CD4-positive, CD25-positive, alpha-beta regulatory T cell (primary cell): ENCODE data around the gene DNAL4. TPM values are rescaled to one million over a fixed set of nuclear protein-coding genes. Genes with fewer than 3 reads are reported as not detected.
"Not testable (repeated sequence)": the region's sequence is repeated elsewhere in the genome, so short reads cannot be mapped to it uniquely, and the experiment has no call there.

Source experiments
- ATAC-seq, 2 donors: fragments of 150-1000 bp; cut with Tn5 transposase; one replicate each; pipeline ENCODE4 v1.10.0; 2021; ENCODE audit warnings: low read depth in 2 of 2, moderate number of reproducible peaks in 2 of 2, moderate library complexity in 1 of 2
- DNase-seq, 3 donors: peaks; one replicate each; pipeline versions ENCODE4 v3.0.0 to v3.0.0-alpha.2; 2012 to 2022; ENCODE audit warnings: mixed read lengths in 1 of 3
- H3K27ac ChIP-seq: one replicate; pipeline ENCODE4 v1.7.0; 2013; ENCODE audit warnings: mild to moderate bottlenecking, low read length; ENCODE audit not compliant: insufficient read depth, poor library complexity, severe bottlenecking
- H3K27me3 ChIP-seq: one replicate; pipeline ENCODE4 v1.7.0; 2013; ENCODE audit warnings: low read length; ENCODE audit not compliant: control insufficient read depth, insufficient read depth
- H3K36me3 ChIP-seq: one replicate; pipeline ENCODE4 v1.7.0; 2013; ENCODE audit warnings: mild to moderate bottlenecking, low read length, moderate library complexity; ENCODE audit not compliant: control insufficient read depth, insufficient read depth
- H3K4me1 ChIP-seq: 2 replicates; pipeline ENCODE4 v1.7.0; 2013; ENCODE audit warnings: mild to moderate bottlenecking, low read length; ENCODE audit not compliant: insufficient read depth, control insufficient read depth, poor library complexity, severe bottlenecking
- H3K4me3 ChIP-seq: one replicate; pipeline ENCODE4 v1.7.0; 2013; ENCODE audit warnings: low read depth, mild to moderate bottlenecking, low read length, moderate library complexity
- H3K9me3 ChIP-seq, 2 experiments: 1 replicate in 1 of 2; 2 replicates in 1 of 2; pipeline ENCODE4 v1.7.0; 2013; ENCODE audit warnings: low read length in 2 of 2, mild to moderate bottlenecking in 1 of 2, moderate library complexity in 1 of 2; ENCODE audit not compliant: control insufficient read depth in 2 of 2
- H3K27ac Mint-ChIP-seq, 3 donors: one replicate each; pipeline ENCODE4 v1.8.0; 2020 to 2022; ENCODE audit warnings: mild to moderate bottlenecking in 3 of 3, mixed read lengths in 3 of 3, moderate library complexity in 2 of 3
- H3K27me3 Mint-ChIP-seq: one replicate; pipeline ENCODE4 v1.8.0; 2022; ENCODE audit warnings: mild to moderate bottlenecking, mixed read lengths
- H3K36me3 Mint-ChIP-seq: one replicate; pipeline ENCODE4 v1.8.0; 2020; ENCODE audit warnings: mixed read lengths
- H3K4me1 Mint-ChIP-seq, 4 donors: one replicate each; pipeline ENCODE4 v1.8.0; 2020 to 2022; ENCODE audit warnings: mixed read lengths in 4 of 4, mild to moderate bottlenecking in 1 of 4
- H3K4me3 Mint-ChIP-seq, 4 donors: one replicate each; pipeline ENCODE4 v1.8.0; 2020 to 2022; ENCODE audit warnings: mild to moderate bottlenecking in 4 of 4, mixed read lengths in 4 of 4, moderate library complexity in 3 of 4
- H3K9me3 Mint-ChIP-seq, 7 donors: one replicate each; pipeline ENCODE4 v1.8.0; 2020 to 2022; ENCODE audit warnings: mixed read lengths in 7 of 7, mild to moderate bottlenecking in 3 of 7, moderate library complexity in 2 of 7
- polyA plus RNA-seq, 4 donors: library from polyadenylated mRNA; unstranded; fragments of 300-500 nt; fragmentation: Illumina TruSeq; gene quantifications; one replicate each; pipeline ENCODE4 v1.2.3, GENCODE V29; 2021
- total RNA-seq: library from RNA; stranded (reverse); gene quantifications from one replicate; pipeline ENCODE4 v1.2.3, GENCODE V29; 2022

The DNAL4 gene
- total and polyA plus RNA-seq, 5 donors from 2014 or later = 6.3 to 10.9 (median 9.9) TPM

- ATAC-seq (no peak), DNase-seq (no peak)
- H3K27me3 ChIP-seq = no peaks in the 10 kb centered on the region
- Mint-ChIP-seq H3K4me1 (no peaks in the 10 kb centered on the region), H3K36me3 (peaks cover 9% of the 10 kb centered on the region), H3K27me3 (peaks cover 8% of the 10 kb centered on the region), H3K4me3 (no peak overlapping the region), H3K27ac (no peak overlapping the region), H3K9me3 (peaks cover 0 to 13% (median 9%) of the 10 kb centered on the region in 7 donors)
- H3K36me3 ChIP-seq = no peaks in the 10 kb centered on the region
- peaks cover 3 to 9% of the 10 kb centered on the region in 2 experiments for H3K9me3 ChIP-seq
- no peak overlapping the region for H3K27ac ChIP-seq
- no peak overlapping the region for H3K4me3 ChIP-seq
- no peaks in the 10 kb centered on the region for H3K4me1 ChIP-seq
These were observed 17.3 kb upstream of the DNAL4 start for GRCh38 chr22:38811241-38811640.

- H3K4me1 ChIP-seq, H3K4me3 ChIP-seq, H3K27ac ChIP-seq, ATAC-seq, H3K9me3 Mint-ChIP-seq, DNase-seq, H3K27ac Mint-ChIP-seq, H3K27me3 ChIP-seq, H3K9me3 ChIP-seq, H3K4me3 Mint-ChIP-seq, H3K36me3 ChIP-seq, H3K36me3 Mint-ChIP-seq, H3K4me1 Mint-ChIP-seq: not testable (repeated sequence)
- H3K27me3 Mint-ChIP-seq = peaks cover 31% of the 10 kb centered on the region
These were observed 11.2 kb upstream of the DNAL4 start for GRCh38 chr22:38805041-38805593.

DNA sequence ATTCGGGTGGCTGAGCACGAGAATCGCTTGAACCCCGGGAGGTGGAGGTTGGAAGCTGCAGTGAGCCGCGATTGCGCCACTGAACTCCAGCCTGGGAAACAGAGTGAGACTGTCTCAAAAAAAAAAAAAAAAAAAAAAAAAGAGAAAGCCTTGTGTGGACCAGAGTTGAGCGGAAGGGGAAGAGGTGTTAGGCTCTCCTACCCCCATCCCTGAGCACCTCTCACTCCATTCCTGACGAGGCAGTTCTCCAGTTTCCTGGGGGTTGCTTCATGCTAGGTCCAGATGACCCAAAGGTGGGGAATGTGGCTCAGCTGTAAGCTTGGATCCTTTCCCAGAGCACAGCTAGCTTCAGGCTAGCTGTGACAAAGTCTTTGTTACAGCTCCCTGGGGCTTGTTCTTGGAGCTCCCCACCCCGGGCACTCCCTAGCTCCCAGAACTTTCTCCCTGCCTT lies 8.8 kb upstream of the DNAL4 start:
- peaks cover 0 to 13% (median 0%) of the 10 kb centered on the region in 7 donors for H3K9me3 Mint-ChIP-seq
- H3K4me3 Mint-ChIP-seq = no peak overlapping the region

GRCh38 chr22:38799265-38800002 lies 5.5 kb upstream of the DNAL4 start:
- Histone ChIP-seq H3K4me3 (no peak overlapping the region), H3K27ac (no peak overlapping the region), H3K4me1 (peaks cover 3% of the 10 kb centered on the region), H3K27me3 (peaks cover 8% of the 10 kb centered on the region), H3K36me3 (no peaks in the 10 kb centered on the region), H3K9me3 (peaks cover 3 to 7% of the 10 kb centered on the region in 2 experiments)
- Mint-ChIP-seq H3K4me1 (peaks cover 0 to 28% (median 10%) of the 10 kb centered on the region in 4 donors), H3K4me3 (no peak overlapping the region), H3K27ac (no peak overlapping the region), H3K27me3 (peaks cover 37% of the 10 kb centered on the region), H3K36me3 (no peaks in the 10 kb centered on the region), H3K9me3 (peaks cover 0 to 13% (median 0%) of the 10 kb centered on the region in 7 donors)
- DNase-seq = no peak
- ATAC-seq = no peak

More for the DNA sequence above, 8.8 kb upstream of the DNAL4 start:
- H3K36me3 Mint-ChIP-seq = no peaks in the 10 kb centered on the region
- peaks cover 8% of the 10 kb centered on the region for H3K27me3 ChIP-seq
- no peaks in the 10 kb centered on the region for H3K36me3 ChIP-seq
- no peaks in the 10 kb centered on the region for H3K4me1 ChIP-seq
- peaks cover 3 to 7% of the 10 kb centered on the region in 2 experiments for H3K9me3 ChIP-seq
- no peak for ATAC-seq
- no peak overlapping the region for H3K27ac ChIP-seq
- H3K27me3 Mint-ChIP-seq = peaks cover 40% of the 10 kb centered on the region
- H3K27ac Mint-ChIP-seq = no peak overlapping the region
- no peak overlapping the region for H3K4me3 ChIP-seq
- no peak for DNase-seq
- peaks cover 0 to 17% (median 6%) of the 10 kb centered on the region in 4 donors for H3K4me1 Mint-ChIP-seq

DNA sequence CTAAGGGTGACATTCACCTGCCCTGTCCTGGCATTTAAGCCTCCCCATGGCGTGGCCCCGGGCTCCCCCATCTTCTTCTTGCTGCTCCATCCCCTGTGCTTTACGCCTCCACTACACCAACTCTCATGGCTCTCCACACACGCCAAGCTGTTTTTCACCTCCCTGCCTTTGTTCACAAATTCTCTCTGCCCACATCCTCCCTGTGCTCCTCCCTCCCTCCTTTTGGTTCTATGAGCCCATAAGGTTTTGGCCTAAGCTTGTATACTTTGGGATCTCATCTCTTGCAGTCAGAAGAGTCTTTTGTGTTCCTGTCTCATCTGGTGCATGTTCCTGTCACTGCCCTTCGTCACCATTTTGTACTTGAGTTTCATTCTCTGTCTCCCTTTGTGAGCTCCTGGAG lies 4.6 kb upstream of the DNAL4 start:
- peaks cover 6 to 31% (median 12%) of the 10 kb centered on the region in 4 donors for H3K4me1 Mint-ChIP-seq
- H3K27me3 Mint-ChIP-seq = peaks cover 33% of the 10 kb centered on the region
- Histone ChIP-seq H3K27me3 (peaks cover 8% of the 10 kb centered on the region), H3K9me3 (peaks cover 3 to 7% of the 10 kb centered on the region in 2 experiments), H3K4me1 (peaks cover 10% of the 10 kb centered on the region), H3K4me3 (no peak overlapping the region), H3K36me3 (no peaks in the 10 kb centered on the region), H3K27ac (no peak overlapping the region)
- peaks cover 0 to 13% (median 0%) of the 10 kb centered on the region in 7 donors for H3K9me3 Mint-ChIP-seq
- H3K36me3 Mint-ChIP-seq = no peaks in the 10 kb centered on the region
- H3K4me3 Mint-ChIP-seq = peak overlapping the region in 1 of 4 donors; percentile 57
- peak overlapping the region in 1 of 3 donors; percentile 32 for H3K27ac Mint-ChIP-seq
- no peak for ATAC-seq
- DNase-seq = peak in 1 of 3 donors; percentile 36

GRCh38 chr22:38796262-38796957 lies 2.5 kb upstream of the DNAL4 start:
- Mint-ChIP-seq H3K36me3 (no peaks in the 10 kb centered on the region), H3K4me3 (peak overlapping the region in 2 of 4 donors; percentile 14 to 28)

DNA sequence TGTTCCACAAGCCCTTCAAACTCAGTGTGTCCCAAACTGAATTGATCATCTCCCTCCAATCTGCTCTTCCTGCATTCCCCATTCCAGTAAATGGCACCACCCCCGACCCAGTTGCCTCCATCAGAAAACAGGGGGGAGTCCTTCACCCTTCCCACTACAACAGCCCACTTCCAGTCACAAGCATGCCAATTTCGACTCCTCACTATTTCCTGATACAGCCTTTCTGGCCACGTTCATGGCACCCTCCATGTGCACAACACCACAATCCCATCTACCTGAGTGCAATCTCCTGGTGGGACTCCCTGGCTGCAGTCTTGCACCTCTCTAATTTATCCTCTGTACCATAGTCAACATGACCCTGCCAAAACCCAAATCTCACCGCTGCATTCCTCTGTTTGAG lies 1.6 kb upstream of the DNAL4 start:
- no peak for ATAC-seq
- Mint-ChIP-seq H3K27me3 (peaks cover 19% of the 10 kb centered on the region), H3K4me1 (peaks cover 6 to 38% (median 19%) of the 10 kb centered on the region in 4 donors), H3K4me3 (peak overlapping the region in 2 of 4 donors; percentile 2 to 27), H3K36me3 (no peaks in the 10 kb centered on the region), H3K9me3 (peaks cover 0 to 13% (median 0%) of the 10 kb centered on the region in 7 donors), H3K27ac (peak overlapping the region in 1 of 3 donors; percentile 62)
- peaks cover 3 to 7% of the 10 kb centered on the region in 2 experiments for H3K9me3 ChIP-seq
- no peaks in the 10 kb centered on the region for H3K36me3 ChIP-seq
- no peak overlapping the region for H3K27ac ChIP-seq
- no peak for DNase-seq
- no peak overlapping the region for H3K4me3 ChIP-seq
- peaks cover 4% of the 10 kb centered on the region for H3K27me3 ChIP-seq
- peaks cover 15% of the 10 kb centered on the region for H3K4me1 ChIP-seq

More at GRCh38 chr22:38796262-38796957, 2.5 kb upstream of the DNAL4 start:
- DNase-seq = no peak
- H3K27ac Mint-ChIP-seq = no peak overlapping the region
- Histone ChIP-seq H3K36me3 (no peaks in the 10 kb centered on the region), H3K27me3 (peaks cover 4% of the 10 kb centered on the region), H3K4me1 (peaks cover 15% of the 10 kb centered on the region), H3K4me3 (no peak overlapping the region), H3K9me3 (peaks cover 3 to 7% of the 10 kb centered on the region in 2 experiments), H3K27ac (no peak overlapping the region)
- ATAC-seq = no peak
- H3K9me3 Mint-ChIP-seq = peaks cover 0 to 13% (median 0%) of the 10 kb centered on the region in 7 donors
- peaks cover 28% of the 10 kb centered on the region for H3K27me3 Mint-ChIP-seq
- peaks cover 6 to 38% (median 19%) of the 10 kb centered on the region in 4 donors for H3K4me1 Mint-ChIP-seq
